NCI-H345 (cell line): ENCODE data around the gene ZNF280D.

ENCODE experiments used
- DNase-seq: peaks from one replicate; lab custom pipeline; 2025; lab: John Stamatoyannopoulos, UW

Gene ZNF280D

DNA sequence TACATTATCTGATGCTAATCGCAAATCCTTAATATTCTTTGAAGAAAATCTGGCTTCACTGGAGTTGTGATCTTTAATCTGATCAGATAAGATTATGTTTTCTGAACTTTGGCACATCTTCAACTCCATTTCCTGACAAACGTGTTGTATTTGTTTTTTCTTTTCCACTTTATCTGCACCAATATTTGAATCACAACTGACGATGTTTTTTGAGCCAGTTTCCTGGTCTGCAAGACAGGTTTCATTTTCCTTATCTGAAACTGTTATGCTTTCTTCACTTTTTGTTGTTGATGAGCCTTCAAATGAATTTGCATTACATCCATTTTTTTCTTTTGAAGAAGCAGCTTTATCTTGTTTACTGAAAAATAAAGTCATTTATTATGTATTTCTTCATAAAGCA is 101.5 kb downstream of the ZNF280D start:
- DNase-seq: no peak

DNA sequence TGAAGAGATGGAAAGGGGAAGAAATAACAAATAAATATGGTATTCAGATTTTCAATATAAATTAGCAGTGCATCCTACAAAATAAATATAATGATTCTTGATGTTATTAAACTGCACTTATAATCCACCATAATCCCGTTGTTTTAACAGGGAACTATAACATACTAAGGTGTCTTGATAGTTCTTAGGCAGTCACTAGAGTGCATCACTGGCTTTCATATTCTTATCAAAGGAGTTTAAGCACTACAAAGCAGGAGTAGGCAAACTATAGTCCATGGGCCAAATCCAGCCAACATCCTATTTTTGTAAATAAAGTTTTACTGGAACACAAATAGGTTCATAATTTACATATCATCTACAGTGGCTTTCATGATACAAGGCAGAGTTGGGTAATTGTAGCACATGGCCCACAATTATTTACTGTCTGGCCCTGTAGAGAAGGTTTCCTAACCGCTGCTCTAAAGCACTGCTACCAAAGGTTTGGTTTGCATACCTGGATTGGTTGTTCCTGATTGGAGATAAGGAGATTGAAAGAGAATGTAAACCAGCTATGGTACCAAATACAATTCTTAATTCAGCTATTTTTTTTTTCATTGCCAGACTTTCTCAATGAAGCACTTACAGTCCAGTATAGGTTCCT is 104.3 kb downstream of the ZNF280D start:
- DNase-seq: no peak

DNA sequence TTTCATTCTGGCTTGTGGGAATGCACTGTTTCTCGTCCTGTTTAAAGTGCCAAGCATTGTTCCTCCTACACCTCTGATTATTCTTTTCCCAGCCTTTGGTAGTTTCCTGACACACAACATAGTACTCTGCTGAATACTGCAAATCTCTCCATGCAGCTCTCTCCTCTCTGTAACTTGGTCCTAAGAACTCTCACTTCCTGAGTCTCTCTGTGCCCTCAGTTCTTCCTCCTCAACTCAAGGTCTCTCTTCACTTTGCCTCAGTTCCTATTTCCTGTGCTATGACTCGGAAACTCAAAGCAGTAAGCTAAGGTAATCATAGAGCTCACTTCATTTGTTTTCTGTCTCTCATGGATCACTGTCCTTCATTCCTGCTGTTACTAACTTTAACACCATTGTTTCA is 113.4 kb downstream of the ZNF280D start:
- DNase-seq: no peak

DNA sequence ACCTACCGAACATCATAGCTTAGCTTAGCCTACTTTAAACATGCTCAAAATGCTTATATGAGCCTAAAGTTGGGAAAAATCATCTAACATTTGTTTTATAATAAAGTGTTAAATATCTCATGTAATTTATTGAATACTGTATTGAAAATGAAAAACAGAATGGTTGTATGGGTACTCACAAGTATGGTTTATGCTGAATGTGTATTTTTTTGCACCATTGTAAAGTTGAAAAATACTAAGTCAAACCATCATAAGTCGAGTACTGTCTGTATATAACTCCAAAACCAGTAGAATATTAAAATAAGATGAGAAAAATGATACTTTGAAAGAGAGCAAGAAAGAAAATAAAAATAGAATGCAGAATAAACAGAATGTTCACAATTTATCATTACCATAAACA is 115.7 kb downstream of the ZNF280D start:
- no peak for DNase-seq

DNA sequence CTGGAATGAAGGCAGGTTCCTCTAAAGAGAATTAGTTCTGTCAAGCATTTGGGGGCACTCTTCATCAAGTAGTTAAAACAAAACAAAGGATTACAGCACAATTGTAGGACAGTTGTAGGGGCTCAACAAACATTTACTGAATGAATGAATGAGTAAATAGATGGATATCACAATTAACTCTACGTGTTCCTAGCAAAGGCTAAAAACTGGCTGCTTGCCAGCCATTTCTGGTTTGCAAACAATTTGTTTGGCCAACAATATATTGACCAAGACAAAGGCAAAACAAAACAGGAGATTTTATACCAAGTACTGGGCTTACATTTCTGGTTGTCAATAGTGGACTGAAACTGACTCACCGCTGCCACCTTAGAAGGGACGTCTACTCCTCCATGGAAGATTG is 116.8 kb downstream of the ZNF280D start:
- DNase-seq: no peak

DNA sequence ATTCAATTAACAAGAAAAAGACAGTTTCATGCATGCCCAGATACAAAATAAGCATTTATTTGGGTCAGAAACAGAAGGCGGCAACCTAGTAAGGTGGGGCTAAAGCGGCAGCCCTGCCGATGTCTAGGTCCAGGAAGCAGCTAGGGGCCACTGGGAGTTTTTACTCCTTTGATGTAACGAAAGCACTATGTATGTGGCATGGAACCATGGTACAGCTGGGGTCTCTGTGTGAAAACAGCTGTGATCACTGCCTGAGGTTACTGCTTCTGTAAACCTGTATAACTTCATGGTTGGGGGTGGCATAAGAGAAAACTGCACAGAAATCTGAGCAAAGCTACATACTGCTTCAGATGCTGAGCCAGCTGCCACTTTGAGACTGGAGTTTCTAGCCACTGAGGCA is 119.5 kb downstream of the ZNF280D start:
- no peak for DNase-seq

DNA sequence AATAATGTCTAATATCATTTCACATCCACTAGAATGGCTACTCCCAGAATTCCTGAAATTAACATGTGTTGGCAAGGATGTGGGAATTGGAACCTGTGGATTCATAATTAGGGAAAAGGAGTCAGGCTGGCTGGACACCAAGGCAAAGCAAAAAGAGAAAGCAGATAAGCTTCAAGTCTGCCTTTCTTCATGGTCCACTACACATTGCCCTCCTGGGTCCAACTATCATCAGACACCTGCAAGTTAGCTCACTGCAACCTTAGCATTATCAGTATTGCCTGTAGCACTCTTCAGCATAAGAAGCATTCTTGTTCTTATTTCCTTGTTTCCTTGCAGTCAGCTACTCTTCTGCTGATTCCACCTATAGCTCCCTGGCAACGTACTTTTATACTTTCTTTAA is 124.3 kb downstream of the ZNF280D start:
- DNase-seq: no peak

DNA sequence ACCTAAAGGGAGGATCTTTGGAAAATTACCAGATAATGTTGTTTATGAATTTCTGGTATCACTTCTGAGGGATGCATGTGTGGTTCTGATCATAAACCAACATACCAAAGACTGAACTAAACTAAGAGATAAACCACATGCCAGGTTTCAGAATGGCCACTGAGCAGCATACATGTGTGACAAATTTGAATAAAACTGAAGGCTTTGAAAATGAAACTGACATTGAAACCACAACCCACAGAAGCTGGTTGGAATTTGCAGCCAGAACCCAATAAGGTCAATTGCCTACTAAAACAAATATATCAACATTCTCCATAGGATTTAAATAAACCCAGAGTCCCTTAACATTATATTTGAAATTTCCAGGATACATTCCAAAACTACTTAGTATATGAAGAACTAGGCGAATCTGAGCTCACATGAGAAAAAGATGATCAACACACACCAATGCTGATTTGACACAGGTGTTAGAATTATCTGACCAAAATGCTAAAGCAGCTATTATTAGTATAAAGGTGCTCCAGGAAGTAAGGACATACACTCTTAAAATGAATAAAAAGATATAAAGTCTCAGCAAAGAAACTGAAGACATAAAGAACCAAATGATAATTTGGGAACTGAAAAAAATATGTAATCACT is 125.0 kb downstream of the ZNF280D start:
- DNase-seq: no peak

DNA sequence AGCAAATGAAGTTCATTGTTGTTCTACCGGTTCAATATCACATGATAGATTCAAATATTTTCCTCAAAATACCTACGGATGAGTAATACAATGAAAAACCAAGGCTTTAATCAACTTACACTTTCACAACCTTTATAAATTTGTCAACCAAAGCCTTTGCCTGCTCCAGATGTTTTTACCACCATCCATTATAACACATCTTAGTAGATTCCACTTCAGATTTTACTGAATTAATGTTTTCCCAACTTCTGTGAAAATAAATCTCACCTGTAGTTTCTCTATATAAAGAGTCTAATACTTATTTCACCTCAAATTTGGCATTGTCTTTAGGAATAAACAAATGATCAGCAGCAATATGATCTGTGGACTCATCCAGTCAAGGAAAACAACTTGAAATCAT is 131.1 kb downstream of the ZNF280D start:
- no peak for DNase-seq

DNA sequence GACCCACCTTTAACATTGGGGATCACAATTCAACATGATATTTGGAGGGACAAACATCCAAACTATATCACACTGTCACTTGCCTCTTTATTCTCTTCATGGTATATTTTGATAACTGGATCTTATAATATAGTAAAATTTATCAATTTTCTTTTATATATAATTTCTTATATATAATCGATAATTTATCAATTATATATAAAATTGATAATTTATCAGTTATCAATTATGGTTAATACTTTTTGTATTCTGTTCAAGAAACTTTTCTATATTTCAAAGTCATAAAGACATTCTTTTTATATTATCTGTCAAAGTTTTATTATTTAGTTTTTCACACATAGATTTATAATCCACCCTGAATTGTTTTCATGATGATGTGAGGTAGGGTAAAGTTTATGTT is 132.9 kb downstream of the ZNF280D start:
- DNase-seq: no peak

DNA sequence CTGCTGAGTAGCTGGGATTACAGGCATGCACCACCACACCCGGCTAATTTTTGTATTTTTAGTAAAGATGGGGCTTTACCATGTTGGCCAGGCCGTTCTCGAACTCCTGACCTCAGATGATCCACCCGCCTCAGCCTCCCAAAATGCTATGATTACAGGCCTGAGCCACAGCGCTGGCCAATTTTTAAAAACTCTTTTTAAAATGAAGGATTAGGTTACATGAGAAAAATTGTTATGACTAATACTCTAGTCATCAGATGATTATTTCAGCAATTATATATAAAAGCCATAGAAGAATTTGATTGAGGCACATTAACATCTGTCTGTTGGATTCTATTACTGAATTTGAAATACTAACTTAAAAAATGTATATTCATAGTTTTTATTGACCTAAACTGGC is 134.3 kb downstream of the ZNF280D start:
- no peak for DNase-seq

DNA sequence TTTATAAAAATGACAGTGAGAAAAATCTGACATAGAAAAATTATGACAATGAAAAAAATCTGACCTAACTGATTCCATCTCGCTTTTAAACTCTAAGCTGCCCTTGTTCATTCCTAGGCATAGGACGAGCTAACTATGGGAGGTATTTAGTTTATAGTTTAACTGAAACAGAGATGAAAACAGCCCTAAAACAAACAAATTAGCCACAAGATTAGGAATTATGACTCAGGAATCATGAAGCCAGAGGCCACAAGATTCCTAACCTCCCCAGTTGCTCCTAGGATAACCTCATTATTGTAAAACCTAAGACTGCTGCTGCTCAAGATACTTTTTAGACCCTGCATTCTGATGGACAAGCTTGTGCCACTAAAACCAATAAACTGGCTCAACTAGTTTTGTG is 145.6 kb downstream of the ZNF280D start:
- no peak for DNase-seq

DNA sequence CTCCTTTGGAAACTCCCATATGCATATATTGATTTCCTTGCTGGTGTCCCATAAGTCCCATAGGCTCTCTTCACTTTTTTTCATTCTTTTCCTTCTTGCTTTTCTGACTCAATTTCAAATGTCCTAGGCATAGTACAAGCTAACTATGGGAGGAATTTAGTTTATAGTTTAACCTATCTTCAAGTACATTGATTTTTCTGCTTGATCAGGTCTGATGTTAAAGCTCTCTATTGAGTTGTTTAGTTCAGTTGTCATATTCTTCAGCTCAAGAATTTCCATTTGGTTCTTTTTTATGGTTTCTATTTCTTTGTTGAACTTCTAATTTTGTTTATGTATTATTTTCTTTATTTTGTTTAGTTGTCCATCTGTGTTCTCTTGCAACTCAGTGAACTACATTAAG is 147.1 kb downstream of the ZNF280D start:
- DNase-seq: no peak

DNA sequence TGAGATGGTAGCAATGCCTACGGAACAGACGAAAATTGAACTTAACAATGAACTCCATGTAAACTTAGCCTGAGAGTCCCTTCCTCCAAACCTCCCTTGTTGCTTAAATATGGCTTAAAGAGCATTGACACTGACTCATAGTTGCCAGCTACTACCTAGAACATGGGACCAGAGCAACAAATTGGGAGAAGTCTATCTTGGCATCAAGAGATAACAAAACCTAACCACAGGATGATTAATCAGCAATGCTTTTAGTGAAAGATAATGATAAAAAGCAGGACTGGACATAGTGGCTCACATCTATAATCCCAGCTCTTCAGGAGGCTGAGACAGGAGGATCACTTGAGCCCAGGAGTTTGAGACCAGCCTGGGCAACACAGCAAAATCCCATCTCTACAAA is 150.5 kb downstream of the ZNF280D start:
- no peak for DNase-seq
